Endodermal cell (in vitro differentiated cells): ENCODE results near the gene ATXN10. TPM values are rescaled to one million over a fixed set of nuclear protein-coding genes. Genes with fewer than 3 reads are reported as not detected.

Experiments
- DNase-seq: peaks from one replicate; pipeline ENCODE4 v3.0.0-alpha.2; 2017
- H3K27ac ChIP-seq: 2 replicates; pipeline ENCODE4 v1.5.1; 2013; ENCODE audit warnings: mild to moderate bottlenecking, low read depth, low read length, moderate library complexity
- H3K27me3 ChIP-seq: 2 replicates; pipeline ENCODE4 v1.6.1; 2013; ENCODE audit warnings: mild to moderate bottlenecking, low read length, moderate library complexity; ENCODE audit not compliant: insufficient read depth, control insufficient read depth, poor library complexity, severe bottlenecking
- H3K36me3 ChIP-seq: 2 replicates; pipeline ENCODE4 v1.7.0; 2013; ENCODE audit warnings: mild to moderate bottlenecking, low read length, moderate library complexity; ENCODE audit not compliant: control insufficient read depth, insufficient read depth
- H3K4me1 ChIP-seq: one replicate; pipeline ENCODE4 v1.7.0; 2013; ENCODE audit warnings: low read length; ENCODE audit not compliant: control insufficient read depth, insufficient read depth
- H3K4me3 ChIP-seq: 2 replicates; pipeline ENCODE4 v1.5.1; 2013; ENCODE audit warnings: mild to moderate bottlenecking, low read length, moderate library complexity
- H3K9ac ChIP-seq: 2 replicates; pipeline ENCODE4 v1.6.1; 2013; ENCODE audit warnings: mild to moderate bottlenecking, low read length, moderate library complexity; ENCODE audit not compliant: poor library complexity, severe bottlenecking; ENCODE audit errors: extremely low read depth
- H3K9me3 ChIP-seq: 2 replicates; pipeline ENCODE4 v1.6.1; 2013; ENCODE audit warnings: mild to moderate bottlenecking, low read length, moderate library complexity; ENCODE audit not compliant: control insufficient read depth
- H3K27ac Mint-ChIP-seq: 2 replicates; pipeline ENCODE4 v1.8.0; 2020; ENCODE audit warnings: mixed read lengths
- H3K27me3 Mint-ChIP-seq: 2 replicates; pipeline ENCODE4 v1.8.0; 2021; ENCODE audit warnings: mild to moderate bottlenecking, mixed read lengths; ENCODE audit not compliant: insufficient read depth
- H3K36me3 Mint-ChIP-seq: 2 replicates; pipeline ENCODE4 v1.8.0; 2020; ENCODE audit warnings: low read depth, mixed read lengths
- H3K4me1 Mint-ChIP-seq: 2 replicates; pipeline ENCODE4 v1.8.0; 2020; ENCODE audit warnings: mixed read lengths
- H3K4me3 Mint-ChIP-seq: 2 replicates; pipeline ENCODE4 v1.8.0; 2020; ENCODE audit warnings: mild to moderate bottlenecking, moderate library complexity, mixed read lengths
- H3K9me3 Mint-ChIP-seq: 2 replicates; pipeline ENCODE4 v1.8.0; 2020; ENCODE audit warnings: mild to moderate bottlenecking, mixed read lengths
- CTCF ChIP-seq: fragments of 200-600 bp; sonication (generic); conservative IDR thresholded peaks from 2 replicates; pipeline ENCODE4 v1.5.0; 2021; ENCODE audit warnings: antibody characterized with exemption, mild to moderate bottlenecking
- WGBS, 2 experiments: methylation state at CpG; one replicate each; pipeline versions ENCODE4 v1.1.5 to v1.1.7; 2013; ENCODE audit warnings: missing lambda C conversion rate in 2 of 2, mixed read lengths in 1 of 2; ENCODE audit not compliant: insufficient coverage in 1 of 2, insufficient read length in 1 of 2; 5-methylcytosine and 5-hydroxymethylcytosine counted together
- total RNA-seq, 2 donors: library from RNA; stranded (reverse); fragmentation: NEBNext Ultra II Directional in 1 of 2; extraction: Animal tissue kit (Norgen Biotek cat#: 25700) in 1 of 2; gene quantifications; 2 replicates in 1 of 2; 3 replicates in 1 of 2; pipeline ENCODE4 v1.2.1, GENCODE V29; 2021

The ATXN10 gene
- total RNA-seq, 2 donors from 2014 or later, result 223 to 266 TPM

GRCh38 chr22:45629469-45630089 lies 42.1 kb upstream of the ATXN10 start:
- H3K4me1 ChIP-seq, result no peaks in the 10 kb centered on the region
- DNase-seq, result peak; percentile 90
- no peak overlapping the region for H3K4me3 Mint-ChIP-seq
- H3K36me3 ChIP-seq, result no peaks in the 10 kb centered on the region
- H3K9me3 ChIP-seq, result no peaks in the 10 kb centered on the region
- no peak for TF ChIP-seq CTCF
- peaks cover 48% of the 10 kb centered on the region for H3K27me3 Mint-ChIP-seq
- H3K27me3 ChIP-seq, result no peaks in the 10 kb centered on the region
- peak overlapping the region; percentile 24 for H3K27ac ChIP-seq
- H3K9ac ChIP-seq, result no peak overlapping the region
- no peaks in the 10 kb centered on the region for H3K9me3 Mint-ChIP-seq
- H3K4me3 ChIP-seq, result no peak overlapping the region
- 17 to 36% methylated on average over 6 to 15 of the region's 15 CpGs for WGBS, 2 experiments
- H3K4me1 Mint-ChIP-seq, result peaks cover 34% of the 10 kb centered on the region
- no peaks in the 10 kb centered on the region for H3K36me3 Mint-ChIP-seq
- peak overlapping the region; percentile 64 for H3K27ac Mint-ChIP-seq

- Histone ChIP-seq H3K27ac (no peak overlapping the region), H3K9ac (no peak overlapping the region), H3K27me3 (no peaks in the 10 kb centered on the region), H3K9me3 (no peaks in the 10 kb centered on the region), H3K4me3 (no peak overlapping the region), H3K36me3 (no peaks in the 10 kb centered on the region), H3K4me1 (no peaks in the 10 kb centered on the region)
- WGBS, 2 experiments, result 92 to 95% methylated on average over 14 to 15 of the region's 15 CpGs
- H3K9me3 Mint-ChIP-seq, result no peaks in the 10 kb centered on the region
- TF ChIP-seq CTCF, result no peak
- no peaks in the 10 kb centered on the region for H3K36me3 Mint-ChIP-seq
- H3K27me3 Mint-ChIP-seq, result peaks cover 48% of the 10 kb centered on the region
- no peak for DNase-seq
- H3K27ac Mint-ChIP-seq, result no peak overlapping the region
- no peak overlapping the region for H3K4me3 Mint-ChIP-seq
- H3K4me1 Mint-ChIP-seq, result peaks cover 36% of the 10 kb centered on the region
These were observed 41.2 kb upstream of the ATXN10 start for GRCh38 chr22:45630436-45630835.

- H3K36me3 Mint-ChIP-seq, result no peaks in the 10 kb centered on the region
- Histone ChIP-seq H3K27me3 (no peaks in the 10 kb centered on the region), H3K4me3 (no peak overlapping the region)
These were observed 40.3 kb upstream of the ATXN10 start for GRCh38 chr22:45631140-45631840.

More at GRCh38 chr22:45631140-45631840, 40.3 kb upstream of the ATXN10 start:
- no peaks in the 10 kb centered on the region for H3K9me3 ChIP-seq
- TF ChIP-seq CTCF, result no peak
- Mint-ChIP-seq H3K9me3 (no peaks in the 10 kb centered on the region), H3K4me3 (no peak overlapping the region), H3K27ac (peak overlapping the region; percentile 39), H3K27me3 (peaks cover 44% of the 10 kb centered on the region), H3K4me1 (peaks cover 36% of the 10 kb centered on the region)
- 49 to 63% methylated on average over 10 to 12 of the region's 12 CpGs for WGBS, 2 experiments
- peak; percentile 82 for DNase-seq
- no peaks in the 10 kb centered on the region for H3K4me1 ChIP-seq
- no peak overlapping the region for H3K27ac ChIP-seq
- H3K36me3 ChIP-seq, result no peaks in the 10 kb centered on the region
- no peak overlapping the region for H3K9ac ChIP-seq
